H9 (cell line): ENCODE results near the gene TNIP3. TPM values are rescaled to one million over a fixed set of nuclear protein-coding genes. Genes with fewer than 3 reads are reported as not detected.

Experiments
- DNase-seq: peaks from one replicate; pipeline ENCODE4 v3.0.0-alpha.2; 2017
- H2AFZ ChIP-seq: one replicate; pipeline ENCODE4 v1.6.1; 2013; ENCODE audit warnings: mild to moderate bottlenecking, low read length, control low read depth, moderate library complexity
- H2AK5ac ChIP-seq: 2 replicates; pipeline ENCODE4 v1.6.1; 2013; ENCODE audit warnings: low read length, control low read depth, mixed read lengths; ENCODE audit not compliant: insufficient read length
- H2BK120ac ChIP-seq: one replicate; pipeline ENCODE4 v1.6.1; 2013; ENCODE audit warnings: low read depth, mild to moderate bottlenecking, low read length, control low read depth, inconsistent platforms; ENCODE audit not compliant: poor library complexity, severe bottlenecking
- H2BK12ac ChIP-seq: 2 replicates; pipeline ENCODE4 v1.6.1; 2013; ENCODE audit warnings: low read length, control low read depth, mixed read lengths, low read depth; ENCODE audit not compliant: insufficient read length
- H2BK15ac ChIP-seq: 2 replicates; pipeline ENCODE4 v1.6.1; 2013; ENCODE audit warnings: low read depth, low read length, control low read depth
- H2BK20ac ChIP-seq: one replicate; pipeline ENCODE4 v1.6.1; 2013; ENCODE audit warnings: low read depth, mild to moderate bottlenecking, low read length, control low read depth, inconsistent platforms; ENCODE audit not compliant: poor library complexity, severe bottlenecking
- H2BK5ac ChIP-seq: 2 replicates; pipeline ENCODE4 v1.6.1; 2013; ENCODE audit warnings: low read length, control low read depth, mixed read lengths; ENCODE audit not compliant: insufficient read length
- H3K14ac ChIP-seq: 2 replicates; pipeline ENCODE4 v1.6.1; 2013; ENCODE audit warnings: low read length, control low read depth; ENCODE audit not compliant: insufficient read depth
- H3K18ac ChIP-seq: 2 replicates; pipeline ENCODE4 v1.6.1; 2013; ENCODE audit warnings: low read depth, mild to moderate bottlenecking, mixed read lengths, low read length, control low read depth; ENCODE audit not compliant: insufficient read length
- H3K23ac ChIP-seq: 2 replicates; pipeline ENCODE4 v1.6.1; 2013; ENCODE audit warnings: low read length, control low read depth, mixed read lengths, low read depth; ENCODE audit not compliant: insufficient read length
- H3K23me2 ChIP-seq: 2 replicates; pipeline ENCODE4 v1.6.1; 2013; ENCODE audit warnings: low read depth, mild to moderate bottlenecking, mixed read lengths, low read length, control low read depth; ENCODE audit not compliant: insufficient read length, poor library complexity, severe bottlenecking
- H3K27ac ChIP-seq: 2 replicates; pipeline ENCODE4 v1.5.1; 2013; ENCODE audit warnings: low read length, control low read depth, mixed read lengths, low read depth; ENCODE audit not compliant: insufficient read length
- H3K27me3 ChIP-seq: 2 replicates; pipeline ENCODE4 v1.6.1; 2013; ENCODE audit warnings: low read length, control low read depth, inconsistent platforms; ENCODE audit not compliant: insufficient read depth
- H3K4ac ChIP-seq: 2 replicates; pipeline ENCODE4 v1.6.1; 2013; ENCODE audit warnings: low read depth, mild to moderate bottlenecking, control low read depth, inconsistent platforms, low read length, moderate library complexity
- H3K4me1 ChIP-seq: 2 replicates; pipeline ENCODE4 v1.6.1; 2013; ENCODE audit warnings: low read length, control low read depth, inconsistent platforms; ENCODE audit not compliant: insufficient read depth
- H3K4me2 ChIP-seq: 2 replicates; pipeline ENCODE4 v1.6.1; 2013; ENCODE audit warnings: low read length, control low read depth, mixed read lengths; ENCODE audit not compliant: insufficient read length, insufficient read depth
- H3K56ac ChIP-seq: 2 replicates; pipeline ENCODE4 v1.6.1; 2013; ENCODE audit warnings: low read depth, mild to moderate bottlenecking, mixed read lengths, low read length, control low read depth; ENCODE audit not compliant: insufficient read length
- H3K79me1 ChIP-seq: 2 replicates; pipeline ENCODE4 v1.6.1; 2013; ENCODE audit warnings: low read depth, mild to moderate bottlenecking, moderate library complexity, low read length, control low read depth, inconsistent platforms; ENCODE audit not compliant: insufficient read depth, poor library complexity, severe bottlenecking
- H3K79me2 ChIP-seq: 2 replicates; pipeline ENCODE4 v1.6.1; 2013; ENCODE audit warnings: low read length, control low read depth, inconsistent platforms; ENCODE audit not compliant: insufficient read depth
- H3K9ac ChIP-seq: 2 replicates; pipeline ENCODE4 v1.6.1; 2013; ENCODE audit warnings: low read length, control low read depth, mixed read lengths; ENCODE audit not compliant: insufficient read length; ENCODE audit errors: extremely low read depth
- H3K9me3 ChIP-seq: one replicate; pipeline ENCODE4 v1.6.1; 2013; ENCODE audit warnings: low read depth, low read length, inconsistent platforms; ENCODE audit not compliant: control insufficient read depth
- H3T11ph ChIP-seq: one replicate; pipeline ENCODE4 v1.6.1; 2013; ENCODE audit warnings: mild to moderate bottlenecking, low read length, control low read depth, inconsistent platforms
- H4K20me1 ChIP-seq: one replicate; pipeline ENCODE4 v1.6.1; 2013; ENCODE audit not compliant: control insufficient read depth, insufficient read length, insufficient read depth
- H4K5ac ChIP-seq: 2 replicates; pipeline ENCODE4 v1.6.1; 2013; ENCODE audit warnings: low read depth, mild to moderate bottlenecking, mixed read lengths, low read length, control low read depth; ENCODE audit not compliant: insufficient read length
- H4K8ac ChIP-seq: replicated peaks from 2 replicates; pipeline ENCODE4 v1.6.1; 2013; ENCODE audit warnings: low read length, control low read depth, mixed read lengths, low read depth; ENCODE audit not compliant: insufficient read length
- H4K91ac ChIP-seq: 2 replicates; pipeline ENCODE4 v1.6.1; 2013; ENCODE audit warnings: low read depth, mild to moderate bottlenecking, moderate library complexity, mixed read lengths, low read length, control low read depth; ENCODE audit not compliant: insufficient read length
- H3K27ac Mint-ChIP-seq, 3 experiments: 2 replicates in 2 of 3; 3 replicates in 1 of 3; pipeline ENCODE4 v1.8.0; 2020 to 2021; ENCODE audit warnings: mixed read lengths in 3 of 3, mild to moderate bottlenecking in 1 of 3, moderate library complexity in 1 of 3
- H3K27me3 Mint-ChIP-seq: 2 replicates; pipeline ENCODE4 v1.8.0; 2021; ENCODE audit warnings: low read depth, mild to moderate bottlenecking, moderate library complexity, mixed read lengths
- H3K36me3 Mint-ChIP-seq, 3 experiments: 2 replicates in 2 of 3; 3 replicates in 1 of 3; pipeline ENCODE4 v1.8.0; 2020 to 2021; ENCODE audit warnings: low read depth in 3 of 3, mixed read lengths in 3 of 3; ENCODE audit not compliant: insufficient read depth in 1 of 3
- H3K4me1 Mint-ChIP-seq, 2 experiments: 2 replicates each; pipeline ENCODE4 v1.8.0; 2020; ENCODE audit warnings: mixed read lengths in 2 of 2
- H3K4me3 Mint-ChIP-seq, 2 experiments: 2 replicates in 1 of 2; 3 replicates in 1 of 2; pipeline ENCODE4 v1.8.0; 2020 to 2021; ENCODE audit warnings: mild to moderate bottlenecking in 2 of 2, mixed read lengths in 2 of 2, moderate library complexity in 1 of 2
- H3K9me3 Mint-ChIP-seq, 2 experiments: 2 replicates in 1 of 2; 3 replicates in 1 of 2; pipeline ENCODE4 v1.8.0; 2020; ENCODE audit warnings: mild to moderate bottlenecking in 2 of 2, mixed read lengths in 2 of 2, moderate library complexity in 1 of 2
- CTCF ChIP-seq: fragments of 200-600 bp; sonication (generic); conservative IDR thresholded peaks from 3 replicates; pipeline ENCODE4 v1.8.0; 2021; ENCODE audit warnings: antibody characterized with exemption, mild to moderate bottlenecking
- total RNA-seq: library from RNA; stranded (reverse); gene quantifications from 2 replicates; pipeline ENCODE4 v1.2.1, GENCODE V29; 2021

The TNIP3 gene
- total RNA-seq, 1 experiment from 2014 or later = not detected

GRCh38 chr4:121091941-121092340, 72.2 kb downstream of the TNIP3 start:
- Mint-ChIP-seq H3K4me3 (no peak overlapping the region), H3K9me3 (peaks cover 0 to 4% of the 10 kb centered on the region in 2 experiments; a peak in 1 of 5 replicates), H3K4me1 (no peaks in the 10 kb centered on the region), H3K36me3 (no peaks in the 10 kb centered on the region), H3K27me3 (no peaks in the 10 kb centered on the region), H3K27ac (no peak overlapping the region)
- Histone ChIP-seq H2BK20ac (no peak overlapping the region), H3K4me1 (no peaks in the 10 kb centered on the region), H2BK5ac (no peak overlapping the region), H2AK5ac (no peak overlapping the region), H3T11ph (no peak overlapping the region), H3K79me1 (no peaks in the 10 kb centered on the region), H2BK120ac (no peak overlapping the region), H4K20me1 (no peaks in the 10 kb centered on the region), H3K27me3 (no peaks in the 10 kb centered on the region), H3K18ac (no peak overlapping the region), H3K23me2 (no peaks in the 10 kb centered on the region), H3K4me2 (no peak overlapping the region), H2AFZ (no peak overlapping the region), H3K79me2 (no peaks in the 10 kb centered on the region), H3K9ac (no peak overlapping the region), H3K27ac (no peak overlapping the region), H3K4ac (no peak overlapping the region), H3K56ac (no peak overlapping the region), H2BK12ac (no peak overlapping the region), H3K9me3 (no peaks in the 10 kb centered on the region), H2BK15ac (no peak overlapping the region), H4K8ac (no peak overlapping the region), H4K5ac (no peak overlapping the region), H4K91ac (no peak overlapping the region), H3K14ac (no peak overlapping the region), H3K23ac (no peak overlapping the region)
- TF ChIP-seq CTCF = no peak
- no peak for DNase-seq
